ENCODE measurements around the gene ARMC3. TPM values are rescaled to one million over a fixed set of nuclear protein-coding genes. Genes with fewer than 3 reads are reported as not detected.

The ARMC3 gene
- total and polyA plus RNA-seq, 4 donors, result 0.05 TPM; not detected in 3

DNA sequence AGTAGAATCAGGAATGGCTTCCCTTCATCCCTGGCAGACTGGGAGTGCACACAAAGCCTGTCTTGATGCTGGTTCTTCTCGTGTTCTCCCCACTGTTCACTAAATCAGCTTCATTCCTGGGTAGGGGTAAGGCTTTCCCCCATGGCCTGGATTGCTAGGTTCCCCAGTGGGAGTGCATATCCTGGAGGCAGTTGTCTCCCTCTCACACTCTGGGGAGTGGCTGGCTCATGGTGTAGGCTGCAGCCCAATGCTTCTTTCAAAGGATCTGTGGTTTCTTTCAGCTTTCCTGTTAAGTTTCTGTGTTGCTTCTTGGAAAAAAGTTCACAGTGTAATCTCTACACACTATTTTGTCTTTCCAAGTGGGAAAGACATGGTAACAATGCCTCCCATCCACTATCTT lies 32.6 kb upstream of the ARMC3 start (continued):
- TF ChIP-seq, protein P1, sequence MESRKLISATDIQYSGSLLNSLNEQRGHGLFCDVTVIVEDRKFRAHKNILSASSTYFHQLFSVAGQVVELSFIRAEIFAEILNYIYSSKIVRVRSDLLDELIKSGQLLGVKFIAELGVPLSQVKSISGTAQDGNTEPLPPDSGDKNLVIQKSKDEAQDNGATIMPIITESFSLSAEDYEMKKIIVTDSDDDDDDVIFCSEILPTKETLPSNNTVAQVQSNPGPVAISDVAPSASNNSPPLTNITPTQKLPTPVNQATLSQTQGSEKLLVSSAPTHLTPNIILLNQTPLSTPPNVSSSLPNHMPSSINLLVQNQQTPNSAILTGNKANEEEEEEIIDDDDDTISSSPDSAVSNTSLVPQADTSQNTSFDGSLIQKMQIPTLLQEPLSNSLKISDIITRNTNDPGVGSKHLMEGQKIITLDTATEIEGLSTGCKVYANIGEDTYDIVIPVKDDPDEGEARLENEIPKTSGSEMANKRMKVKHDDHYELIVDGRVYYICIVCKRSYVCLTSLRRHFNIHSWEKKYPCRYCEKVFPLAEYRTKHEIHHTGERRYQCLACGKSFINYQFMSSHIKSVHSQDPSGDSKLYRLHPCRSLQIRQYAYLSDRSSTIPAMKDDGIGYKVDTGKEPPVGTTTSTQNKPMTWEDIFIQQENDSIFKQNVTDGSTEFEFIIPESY (IDR thresholded peaks at IDR 0.05), result no peak
- TF ChIP-seq, protein P2, sequence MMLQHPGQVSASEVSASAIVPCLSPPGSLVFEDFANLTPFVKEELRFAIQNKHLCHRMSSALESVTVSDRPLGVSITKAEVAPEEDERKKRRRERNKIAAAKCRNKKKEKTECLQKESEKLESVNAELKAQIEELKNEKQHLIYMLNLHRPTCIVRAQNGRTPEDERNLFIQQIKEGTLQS (IDR thresholded peaks at IDR 0.05), result no peak
- TF ChIP-seq YY1 (IDR thresholded peaks at IDR 0.05), result no peak
- no peak for TF ChIP-seq FOXA2 (IDR thresholded peaks at IDR 0.05)
- no peak for TF ChIP-seq RAD21 (IDR thresholded peaks at IDR 0.05)
- TF ChIP-seq, protein P3, sequence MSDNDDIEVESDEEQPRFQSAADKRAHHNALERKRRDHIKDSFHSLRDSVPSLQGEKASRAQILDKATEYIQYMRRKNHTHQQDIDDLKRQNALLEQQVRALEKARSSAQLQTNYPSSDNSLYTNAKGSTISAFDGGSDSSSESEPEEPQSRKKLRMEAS (IDR thresholded peaks at IDR 0.05), result no peak

DNA sequence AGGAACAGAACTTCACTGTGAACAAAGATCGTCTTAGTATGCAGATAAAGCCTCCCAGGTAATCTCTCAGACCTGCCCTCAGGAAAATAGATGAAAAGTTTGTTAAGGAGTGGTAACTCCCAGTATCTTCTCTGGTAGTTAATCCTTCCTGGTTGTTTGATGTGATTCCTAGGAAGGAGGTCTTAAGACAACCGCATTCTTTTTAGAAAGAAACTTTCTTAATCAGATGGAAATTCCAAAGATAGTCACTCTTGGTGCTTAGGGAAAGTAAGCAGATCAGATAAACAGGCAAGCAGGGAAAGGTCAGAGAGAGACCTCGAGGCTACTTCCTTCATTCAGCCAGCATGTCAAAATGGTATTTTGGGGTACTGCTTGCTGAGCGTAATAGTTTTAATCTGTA lies 30.5 kb upstream of the ARMC3 start:
- no peaks in the 10 kb centered on the region for H3K4me1 ChIP-seq (ENCODE audit: control insufficient read depth in 4 of 4, insufficient read depth in 4 of 4, low read length in 3 of 4)
- TF ChIP-seq RXRA (IDR thresholded peaks at IDR 0.05), result no peak
- no peak for TF ChIP-seq RAD21 (IDR thresholded peaks at IDR 0.05)
- TF ChIP-seq, protein P3 (IDR thresholded peaks at IDR 0.05), result no peak
- TF ChIP-seq YY1 (IDR thresholded peaks at IDR 0.05), result no peak
- no peak for TF ChIP-seq HNF4G (IDR thresholded peaks at IDR 0.05)
- no peak for TF ChIP-seq HNF4A (conservative IDR thresholded peaks at IDR 0.05)
- no peak for TF ChIP-seq TAF1 (conservative IDR thresholded peaks at IDR 0.05)
- TF ChIP-seq NR2F2 (IDR thresholded peaks at IDR 0.05), result no peak
- TF ChIP-seq FOXA2 (IDR thresholded peaks at IDR 0.05), result no peak
- TF ChIP-seq JUND (IDR thresholded peaks at IDR 0.05), result no peak
- no peaks in the 10 kb centered on the region for H3K27me3 ChIP-seq (ENCODE audit: control insufficient read depth in 4 of 4, insufficient read depth in 4 of 4, low read length in 3 of 4)
- H3K9ac ChIP-seq (ENCODE audit: low read depth in 1 of 2, low read length in 2 of 2), result no peak overlapping the region
- DNase-seq (ENCODE audit: low spot score), result no peak
- no peak overlapping the region for H3K4me3 ChIP-seq (ENCODE audit: low read depth in 1 of 3, low read length in 3 of 3)
- no peak overlapping the region for H3K27ac ChIP-seq (ENCODE audit: low read depth in 1 of 2, low read length in 2 of 2)
- no peaks in the 10 kb centered on the region for H3K36me3 ChIP-seq (ENCODE audit: control insufficient read depth in 4 of 4, insufficient read depth in 3 of 4, low read depth in 1 of 4, low read length in 3 of 4)
- H3K9me3 ChIP-seq (ENCODE audit: control insufficient read depth in 4 of 4, low read length in 3 of 4), result peaks cover 0 to 2% (median 0%) of the 10 kb centered on the region in 4 donors
- 58% methylated on average over 4 of the region's 4 CpGs for WGBS

DNA sequence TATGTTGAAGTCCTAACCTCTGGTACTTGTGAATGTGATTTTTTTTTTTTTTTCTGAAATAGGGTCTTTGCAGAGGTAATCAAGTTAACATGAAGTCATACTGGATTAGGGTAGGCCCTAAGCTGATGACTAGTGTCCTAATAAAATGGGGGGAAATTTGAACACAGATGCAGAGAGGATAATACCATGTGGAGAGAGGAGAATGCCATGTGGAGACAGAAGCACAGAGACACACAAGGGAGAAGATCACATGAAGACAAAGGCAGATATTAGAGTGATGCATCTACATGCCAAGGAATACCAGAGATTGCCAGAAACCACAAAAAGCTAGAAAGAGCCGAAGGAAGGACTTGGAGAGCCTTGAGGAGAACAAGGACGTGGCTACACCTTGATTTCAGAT lies 28.5 kb upstream of the ARMC3 start:
- no peak for DNase-seq (ENCODE audit: low spot score)
- TF ChIP-seq YY1 (IDR thresholded peaks at IDR 0.05) (no peak), RXRA (IDR thresholded peaks at IDR 0.05) (no peak), RAD21 (IDR thresholded peaks at IDR 0.05) (no peak), JUND (IDR thresholded peaks at IDR 0.05) (no peak), HNF4A (conservative IDR thresholded peaks at IDR 0.05) (no peak), EGR1 (IDR thresholded peaks at IDR 0.05; ENCODE audit: low read depth in 2 of 2) (no peak), GABPA (IDR thresholded peaks at IDR 0.05 in 1 of 2, conservative IDR thresholded peaks at IDR 0.05 in 1 of 2) (no peak), FOXA1 (IDR thresholded peaks at IDR 0.05) (no peak), HNF4G (IDR thresholded peaks at IDR 0.05) (no peak), NR2F2 (IDR thresholded peaks at IDR 0.05) (no peak)
- TF ChIP-seq, protein P4, sequence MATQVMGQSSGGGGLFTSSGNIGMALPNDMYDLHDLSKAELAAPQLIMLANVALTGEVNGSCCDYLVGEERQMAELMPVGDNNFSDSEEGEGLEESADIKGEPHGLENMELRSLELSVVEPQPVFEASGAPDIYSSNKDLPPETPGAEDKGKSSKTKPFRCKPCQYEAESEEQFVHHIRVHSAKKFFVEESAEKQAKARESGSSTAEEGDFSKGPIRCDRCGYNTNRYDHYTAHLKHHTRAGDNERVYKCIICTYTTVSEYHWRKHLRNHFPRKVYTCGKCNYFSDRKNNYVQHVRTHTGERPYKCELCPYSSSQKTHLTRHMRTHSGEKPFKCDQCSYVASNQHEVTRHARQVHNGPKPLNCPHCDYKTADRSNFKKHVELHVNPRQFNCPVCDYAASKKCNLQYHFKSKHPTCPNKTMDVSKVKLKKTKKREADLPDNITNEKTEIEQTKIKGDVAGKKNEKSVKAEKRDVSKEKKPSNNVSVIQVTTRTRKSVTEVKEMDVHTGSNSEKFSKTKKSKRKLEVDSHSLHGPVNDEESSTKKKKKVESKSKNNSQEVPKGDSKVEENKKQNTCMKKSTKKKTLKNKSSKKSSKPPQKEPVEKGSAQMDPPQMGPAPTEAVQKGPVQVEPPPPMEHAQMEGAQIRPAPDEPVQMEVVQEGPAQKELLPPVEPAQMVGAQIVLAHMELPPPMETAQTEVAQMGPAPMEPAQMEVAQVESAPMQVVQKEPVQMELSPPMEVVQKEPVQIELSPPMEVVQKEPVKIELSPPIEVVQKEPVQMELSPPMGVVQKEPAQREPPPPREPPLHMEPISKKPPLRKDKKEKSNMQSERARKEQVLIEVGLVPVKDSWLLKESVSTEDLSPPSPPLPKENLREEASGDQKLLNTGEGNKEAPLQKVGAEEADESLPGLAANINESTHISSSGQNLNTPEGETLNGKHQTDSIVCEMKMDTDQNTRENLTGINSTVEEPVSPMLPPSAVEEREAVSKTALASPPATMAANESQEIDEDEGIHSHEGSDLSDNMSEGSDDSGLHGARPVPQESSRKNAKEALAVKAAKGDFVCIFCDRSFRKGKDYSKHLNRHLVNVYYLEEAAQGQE (IDR thresholded peaks at IDR 0.05), result no peak
- TF ChIP-seq, protein P3 (IDR thresholded peaks at IDR 0.05), result no peak
- no peaks in the 10 kb centered on the region for H3K27me3 ChIP-seq (ENCODE audit: control insufficient read depth in 4 of 4, insufficient read depth in 4 of 4, low read length in 3 of 4)
- H3K27ac ChIP-seq (ENCODE audit: low read depth in 1 of 2, low read length in 2 of 2), result no peak overlapping the region
- no peak overlapping the region for H3K4me3 ChIP-seq (ENCODE audit: low read depth in 1 of 3, low read length in 3 of 3)
- no peaks in the 10 kb centered on the region for H3K4me1 ChIP-seq (ENCODE audit: control insufficient read depth in 4 of 4, insufficient read depth in 4 of 4, low read length in 3 of 4)
- H3K9me3 ChIP-seq (ENCODE audit: control insufficient read depth in 4 of 4, low read length in 3 of 4), result no peaks in the 10 kb centered on the region
- H3K36me3 ChIP-seq (ENCODE audit: control insufficient read depth in 4 of 4, insufficient read depth in 3 of 4, low read depth in 1 of 4, low read length in 3 of 4), result no peaks in the 10 kb centered on the region
- WGBS, result 71% methylated on average over 2 of the region's 2 CpGs
- no peak overlapping the region for H3K9ac ChIP-seq (ENCODE audit: low read depth in 1 of 2, low read length in 2 of 2)

Data from liver (tissue), 9 donors.